Upper lobe of left lung (tissue), 4 donors: ENCODE results near the gene PNMT.

ENCODE experiments used
- CTCF ChIP-seq, 6 experiments: fragments of 450-650 bp in 4 of 6; fragments of 200-600 bp in 2 of 6; sonication (generic) in 2 of 6; IDR thresholded peaks; one replicate each; pipeline ENCODE4 v1.5.1; 2016 to 2019; ENCODE audit warnings: antibody characterized with exemption in 6 of 6
- POLR2A ChIP-seq, 4 donors: fragments of 450-650 bp; IDR thresholded peaks; one replicate each; pipeline ENCODE4 v1.5.1; 2016 to 2017; ENCODE audit warnings: antibody characterized with exemption in 4 of 4, mild to moderate bottlenecking in 2 of 4
- POLR2AphosphoS5 ChIP-seq, 2 donors: sonication (generic); formaldehyde crosslinking; IDR thresholded peaks; one replicate each; pipeline ENCODE4 v1.5.1; 2017; ENCODE audit warnings: antibody characterized with exemption in 2 of 2

- TF ChIP-seq POLR2A (IDR thresholded peaks at IDR 0.05) (no peak), POLR2AphosphoS5 (IDR thresholded peaks at IDR 0.05) (no peak), CTCF (IDR thresholded peaks at IDR 0.05) (no peak)
These were observed 27.2 kb upstream of the PNMT start for GRCh38 chr17:39641097-39641496.
